Kidney (tissue), 14 donors: ENCODE measurements around the gene CDKN2B. TPM values are rescaled to one million over a fixed set of nuclear protein-coding genes. Genes with fewer than 3 reads are reported as not detected.

Source experiments
- DNase-seq, 5 donors: peaks; one replicate each; pipeline ENCODE4 v3.0.0-alpha.2; 2013 to 2020
- FAIRE-seq: peaks from 2 replicates; lab custom pipeline; 2012; peaks lifted over from hg19 to GRCh38; lab: Jason Lieb, UNC
- H3K27ac ChIP-seq, 2 donors: one replicate each; pipeline ENCODE4 v1.7.0; 2013; ENCODE audit warnings: low read depth in 2 of 2, low read length in 2 of 2, inconsistent platforms in 1 of 2
- H3K27me3 ChIP-seq: one replicate; pipeline ENCODE4 v1.7.1; 2013; ENCODE audit warnings: low read length, inconsistent platforms; ENCODE audit not compliant: control insufficient read depth, insufficient read depth
- H3K36me3 ChIP-seq, 3 donors: one replicate each; pipeline versions ENCODE4 v1.7.0 to v1.7.1; 2013; ENCODE audit warnings: low read length in 3 of 3, control low read depth in 1 of 3, inconsistent platforms in 1 of 3; ENCODE audit not compliant: insufficient read depth in 3 of 3, control insufficient read depth in 2 of 3
- H3K4me1 ChIP-seq, 3 donors: one replicate each; pipeline versions ENCODE4 v1.7.0 to v1.7.1; 2013; ENCODE audit warnings: low read length in 3 of 3, inconsistent platforms in 1 of 3, low read depth in 1 of 3; ENCODE audit not compliant: control insufficient read depth in 2 of 3, insufficient read depth in 2 of 3
- H3K4me3 ChIP-seq, 3 donors: one replicate each; pipeline versions ENCODE4 v1.7.0 to v1.8.1; 2013; ENCODE audit warnings: low read length in 3 of 3, control low read depth in 1 of 3, inconsistent platforms in 1 of 3
- H3K9ac ChIP-seq, 3 donors: one replicate each; pipeline versions ENCODE4 v1.7.0 to v1.7.1; 2013; ENCODE audit warnings: low read length in 3 of 3, control low read depth in 1 of 3, inconsistent platforms in 1 of 3
- H3K9me3 ChIP-seq, 3 donors: one replicate each; pipeline versions ENCODE4 v1.7.0 to v1.7.1; 2013; ENCODE audit warnings: low read length in 3 of 3, control low read depth in 1 of 3, inconsistent platforms in 1 of 3; ENCODE audit not compliant: control insufficient read depth in 2 of 3, insufficient read depth in 1 of 3
- intact Hi-C: fragments of 100-400 bp; cut with DNase I; formaldehyde crosslinking; loops from one replicate; pipeline ENCODE4 v1.11.1; 2022
- polyA plus RNA-seq: library from polyadenylated mRNA; stranded (reverse); fragments of 350-450 nt; fragmentation: Illumina TruSeq; extraction: RNeasy Lipid Tissue Mini Kit (QIAGEN cat#74804); gene quantifications from one replicate; pipeline ENCODE4 v1.2.3, GENCODE V29; 2014; ENCODE audit warnings: low read depth, low replicate concordance; ENCODE audit not compliant: insufficient read depth
- total RNA-seq: library from RNA; stranded (reverse); fragmentation: NEBNext Ultra II Directional; extraction: Animal tissue kit (Norgen Biotek cat#: 25700); gene quantifications from one replicate; pipeline ENCODE4 v1.2.1, GENCODE V29; 2021
- TF ChIP-seq, protein P1 (sequence below): IDR thresholded peaks from 3 replicates; pipeline ENCODE4 v1.5.1; 2012; ENCODE audit warnings: mild to moderate bottlenecking, moderate library complexity, borderline replicate concordance; ENCODE audit not compliant: insufficient read depth; ENCODE audit errors: extremely low read depth
- donor health status: control.
- donor health status: control.
- donor health status: control.
- donor health status: control.
- donor health status: control.
- donor health status: DM: yes; HTN: yes; CAD: no.
- donor health status: Normal renal cell carcinoma (clear cell type).

The CDKN2B gene
- total and polyA plus RNA-seq, 2 donors from 2014 or later, result 0.30 to 1.8 TPM

DNA sequence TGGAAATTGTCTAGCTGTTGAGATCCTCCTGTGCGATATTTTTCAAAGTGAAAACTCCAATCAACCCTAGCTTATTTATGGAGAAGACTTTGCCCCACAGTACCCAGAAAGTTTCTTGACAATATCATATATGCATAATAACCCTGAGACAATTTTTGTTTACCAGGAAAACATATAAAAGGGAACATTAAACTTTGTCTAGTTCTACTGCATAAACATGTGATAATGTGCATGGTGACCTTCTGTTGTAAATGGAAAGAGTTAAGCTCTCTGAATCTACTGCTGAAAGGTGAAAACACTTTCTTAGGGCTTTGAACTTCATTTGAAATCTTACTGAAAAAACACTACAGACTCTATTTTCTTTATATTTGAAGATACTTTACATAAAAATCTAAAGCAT, 32.2 kb upstream of the CDKN2B start:
- no peak for FAIRE-seq
- H3K27ac ChIP-seq, result no peak overlapping the region
- H3K9ac ChIP-seq, result no peak overlapping the region

DNA sequence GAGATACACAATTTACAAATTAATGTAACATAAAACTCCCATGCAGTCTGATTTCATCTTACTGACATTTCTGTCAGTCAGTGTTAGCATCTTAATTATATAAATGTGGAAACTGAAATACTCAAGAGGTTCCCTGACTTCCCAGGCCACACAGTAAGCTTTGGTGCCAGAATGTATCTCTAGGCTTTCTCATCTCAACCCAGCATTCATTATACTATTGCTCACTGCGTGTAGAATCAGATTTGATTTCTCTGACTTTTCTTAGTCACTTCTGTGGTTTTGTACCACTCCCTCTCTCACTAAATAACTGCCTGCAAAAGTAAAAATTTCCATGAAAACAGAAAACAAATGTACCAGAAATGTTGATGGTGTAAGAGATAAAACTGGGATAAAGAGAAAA, 31.7 kb upstream of the CDKN2B start:
- no peak for FAIRE-seq
- Histone ChIP-seq H3K27ac (no peak overlapping the region), H3K9ac (no peak overlapping the region), H3K4me3 (no peak overlapping the region), H3K36me3 (no peaks in the 10 kb centered on the region), H3K9me3 (no peaks in the 10 kb centered on the region), H3K4me1 (no peaks in the 10 kb centered on the region), H3K27me3 (no peaks in the 10 kb centered on the region)
- no peak for DNase-seq
- TF ChIP-seq, protein P1, sequence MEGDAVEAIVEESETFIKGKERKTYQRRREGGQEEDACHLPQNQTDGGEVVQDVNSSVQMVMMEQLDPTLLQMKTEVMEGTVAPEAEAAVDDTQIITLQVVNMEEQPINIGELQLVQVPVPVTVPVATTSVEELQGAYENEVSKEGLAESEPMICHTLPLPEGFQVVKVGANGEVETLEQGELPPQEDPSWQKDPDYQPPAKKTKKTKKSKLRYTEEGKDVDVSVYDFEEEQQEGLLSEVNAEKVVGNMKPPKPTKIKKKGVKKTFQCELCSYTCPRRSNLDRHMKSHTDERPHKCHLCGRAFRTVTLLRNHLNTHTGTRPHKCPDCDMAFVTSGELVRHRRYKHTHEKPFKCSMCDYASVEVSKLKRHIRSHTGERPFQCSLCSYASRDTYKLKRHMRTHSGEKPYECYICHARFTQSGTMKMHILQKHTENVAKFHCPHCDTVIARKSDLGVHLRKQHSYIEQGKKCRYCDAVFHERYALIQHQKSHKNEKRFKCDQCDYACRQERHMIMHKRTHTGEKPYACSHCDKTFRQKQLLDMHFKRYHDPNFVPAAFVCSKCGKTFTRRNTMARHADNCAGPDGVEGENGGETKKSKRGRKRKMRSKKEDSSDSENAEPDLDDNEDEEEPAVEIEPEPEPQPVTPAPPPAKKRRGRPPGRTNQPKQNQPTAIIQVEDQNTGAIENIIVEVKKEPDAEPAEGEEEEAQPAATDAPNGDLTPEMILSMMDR, result no peak
- intact Hi-C loops, result no loop called here

More for the DNA sequence above, 32.2 kb upstream of the CDKN2B start:
- TF ChIP-seq, protein P1, result no peak
- DNase-seq, result no peak
- no peaks in the 10 kb centered on the region for H3K36me3 ChIP-seq
- intact Hi-C loops, result no loop called here
- H3K4me1 ChIP-seq, result no peaks in the 10 kb centered on the region
- H3K27me3 ChIP-seq, result no peaks in the 10 kb centered on the region
- no peak overlapping the region for H3K4me3 ChIP-seq
- H3K9me3 ChIP-seq, result no peaks in the 10 kb centered on the region

DNA sequence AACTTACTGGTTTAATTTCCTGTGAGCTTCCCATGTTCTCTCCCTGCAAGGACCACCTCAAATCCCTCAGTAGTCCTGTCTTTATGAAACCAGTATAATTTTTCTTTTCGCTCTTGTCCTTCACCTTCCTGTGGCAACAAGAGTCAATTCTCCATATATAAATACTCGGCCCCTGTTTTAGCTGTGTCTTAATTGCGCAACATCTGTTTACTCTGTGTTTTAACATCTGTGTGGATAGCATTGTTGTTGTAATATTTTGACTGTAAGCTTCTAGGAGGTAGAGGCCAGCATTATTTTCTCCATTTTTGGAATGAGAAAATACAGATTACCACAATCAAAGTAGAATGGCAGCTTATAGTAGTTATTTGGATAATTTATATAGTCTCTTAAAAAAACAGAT, 30.2 kb upstream of the CDKN2B start:
- intact Hi-C loops, result no loop called here

More for the DNA sequence above, 30.2 kb upstream of the CDKN2B start:
- DNase-seq, result no peak
- H3K9ac ChIP-seq, result no peak overlapping the region
- no peak overlapping the region for H3K4me3 ChIP-seq
- H3K27me3 ChIP-seq, result no peaks in the 10 kb centered on the region
- H3K36me3 ChIP-seq, result no peaks in the 10 kb centered on the region
- H3K27ac ChIP-seq, result no peak overlapping the region
- no peaks in the 10 kb centered on the region for H3K9me3 ChIP-seq
- H3K4me1 ChIP-seq, result no peaks in the 10 kb centered on the region
- TF ChIP-seq, protein P1, result no peak
- FAIRE-seq, result no peak
